Stimulated activated effector memory CD8-positive, alpha-beta T cell treated with anti-CD3 and anti-CD28 coated beads, Interleukin-12 subunit alpha, Interleukin-12 subunit beta, amount 100 ng/mL, for 72 hours (primary cell): Measurements from ENCODE around the gene CCDC171.

Source experiments
- ATAC-seq: fragments of 150-1000 bp; cut with Tn5 transposase; 2 replicates; pipeline ENCODE4 v1.10.0; 2021
- DNase-seq, 2 donors: peaks; one replicate each; pipeline ENCODE4 v3.0.0; 2021 to 2022; ENCODE audit warnings: low spot score in 2 of 2
- H3K27ac Mint-ChIP-seq: one replicate; pipeline ENCODE4 v1.8.0; 2022; ENCODE audit warnings: mild to moderate bottlenecking, mixed read lengths
- H3K36me3 Mint-ChIP-seq: one replicate; pipeline ENCODE4 v1.8.0; 2022; ENCODE audit warnings: mild to moderate bottlenecking, mixed read lengths
- H3K4me1 Mint-ChIP-seq: one replicate; pipeline ENCODE4 v1.8.0; 2022; ENCODE audit warnings: mixed read lengths
- H3K4me3 Mint-ChIP-seq: one replicate; pipeline ENCODE4 v1.8.0; 2022; ENCODE audit warnings: mild to moderate bottlenecking, mixed read lengths
- H3K9me3 Mint-ChIP-seq: one replicate; pipeline ENCODE4 v1.8.0; 2022; ENCODE audit warnings: mixed read lengths

CCDC171 gene

GRCh38 chr9:15999422-16000339, 446.8 kb downstream of the CCDC171 start:
- H3K36me3 Mint-ChIP-seq = no peaks in the 10 kb centered on the region
- ATAC-seq (peak; percentile 44), DNase-seq (no peak)
- H3K4me3 Mint-ChIP-seq = no peak overlapping the region
- no peaks in the 10 kb centered on the region for H3K4me1 Mint-ChIP-seq
- H3K9me3 Mint-ChIP-seq = peaks cover 14% of the 10 kb centered on the region
- H3K27ac Mint-ChIP-seq = no peak overlapping the region

DNA sequence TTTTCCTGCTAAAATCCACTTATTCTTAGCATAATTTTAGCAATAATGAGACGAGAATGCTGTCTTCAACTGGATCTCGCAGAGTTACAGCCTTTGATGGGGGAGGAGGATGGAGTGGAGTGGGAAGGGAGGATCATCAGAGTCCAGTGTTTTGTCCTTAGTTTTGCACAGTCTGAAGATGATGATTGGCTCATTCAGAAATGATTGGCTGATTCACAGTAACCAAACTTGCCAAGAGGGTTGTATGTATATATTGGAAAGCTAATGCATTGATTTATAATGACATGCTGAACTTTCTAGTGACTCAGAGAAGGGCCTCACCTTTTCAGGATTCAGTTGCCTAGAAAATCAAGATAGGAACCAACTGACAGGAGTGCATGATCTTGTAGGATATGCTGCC, 448.0 kb downstream of the CCDC171 start:
- Mint-ChIP-seq H3K4me3 (no peak overlapping the region), H3K4me1 (no peaks in the 10 kb centered on the region), H3K27ac (no peak overlapping the region), H3K9me3 (peaks cover 14% of the 10 kb centered on the region), H3K36me3 (no peaks in the 10 kb centered on the region)
- ATAC-seq = no peak
- DNase-seq = no peak

GRCh38 chr9:16001856-16002255, 449.0 kb downstream of the CCDC171 start:
- Mint-ChIP-seq H3K9me3 (peaks cover 12% of the 10 kb centered on the region), H3K27ac (no peak overlapping the region), H3K4me3 (no peak overlapping the region), H3K4me1 (no peaks in the 10 kb centered on the region), H3K36me3 (no peaks in the 10 kb centered on the region)
- DNase-seq (no peak), ATAC-seq (no peak)

DNA sequence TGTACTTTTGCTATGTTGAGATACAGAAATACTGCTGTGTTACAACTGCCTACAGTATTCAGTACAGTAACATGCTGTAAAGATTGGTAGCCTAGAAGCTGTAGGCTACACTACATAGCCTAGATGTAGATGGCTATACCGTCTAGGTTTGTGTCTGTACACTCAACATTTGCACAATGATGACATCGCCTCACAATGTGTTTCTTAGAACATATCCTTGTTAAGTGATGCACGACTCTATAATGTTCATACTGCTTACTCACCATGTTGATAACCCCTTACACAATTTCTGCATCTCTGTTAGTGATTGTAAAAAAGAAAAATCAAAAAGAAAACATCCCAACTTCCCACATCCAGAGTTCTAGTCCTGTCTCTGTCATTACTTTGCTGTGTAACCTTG, 450.0 kb downstream of the CCDC171 start:
- peaks cover 10% of the 10 kb centered on the region for H3K9me3 Mint-ChIP-seq

DNA sequence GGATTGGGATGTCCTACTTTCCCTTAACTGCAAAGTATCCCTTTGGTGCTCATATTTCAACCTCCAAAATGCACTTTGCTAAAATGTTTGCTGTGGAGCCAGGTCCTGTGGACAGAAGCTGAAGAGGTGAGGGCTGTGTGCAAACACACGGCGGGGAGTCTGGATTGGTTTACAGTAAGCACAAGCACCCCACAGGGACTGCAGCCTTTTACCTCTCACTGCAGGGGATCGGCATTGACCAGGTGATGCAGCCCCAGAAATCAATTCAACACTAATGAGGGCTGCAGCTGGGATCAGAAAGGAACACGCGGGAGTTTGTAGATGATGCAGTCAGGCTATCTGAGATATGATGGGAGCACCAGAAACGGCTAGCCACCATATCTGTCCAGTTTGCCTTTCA, 450.9 kb downstream of the CCDC171 start:
- no peak overlapping the region for H3K27ac Mint-ChIP-seq
- H3K4me1 Mint-ChIP-seq = no peaks in the 10 kb centered on the region
- no peak overlapping the region for H3K4me3 Mint-ChIP-seq
- no peaks in the 10 kb centered on the region for H3K36me3 Mint-ChIP-seq
- DNase-seq (no peak), ATAC-seq (no peak)
- H3K9me3 Mint-ChIP-seq = peaks cover 13% of the 10 kb centered on the region

More for the DNA sequence above, 450.0 kb downstream of the CCDC171 start:
- H3K4me1 Mint-ChIP-seq = no peaks in the 10 kb centered on the region
- H3K27ac Mint-ChIP-seq = no peak overlapping the region
- H3K4me3 Mint-ChIP-seq = no peak overlapping the region
- ATAC-seq (no peak), DNase-seq (no peak)
- no peaks in the 10 kb centered on the region for H3K36me3 Mint-ChIP-seq

- Mint-ChIP-seq H3K9me3 (peaks cover 9% of the 10 kb centered on the region), H3K4me3 (no peak overlapping the region), H3K27ac (no peak overlapping the region), H3K36me3 (no peaks in the 10 kb centered on the region), H3K4me1 (no peaks in the 10 kb centered on the region)
- no peak for ATAC-seq
- DNase-seq = no peak
Measured at GRCh38 chr9:16004613-16005012, 451.8 kb downstream of the CCDC171 start.

DNA sequence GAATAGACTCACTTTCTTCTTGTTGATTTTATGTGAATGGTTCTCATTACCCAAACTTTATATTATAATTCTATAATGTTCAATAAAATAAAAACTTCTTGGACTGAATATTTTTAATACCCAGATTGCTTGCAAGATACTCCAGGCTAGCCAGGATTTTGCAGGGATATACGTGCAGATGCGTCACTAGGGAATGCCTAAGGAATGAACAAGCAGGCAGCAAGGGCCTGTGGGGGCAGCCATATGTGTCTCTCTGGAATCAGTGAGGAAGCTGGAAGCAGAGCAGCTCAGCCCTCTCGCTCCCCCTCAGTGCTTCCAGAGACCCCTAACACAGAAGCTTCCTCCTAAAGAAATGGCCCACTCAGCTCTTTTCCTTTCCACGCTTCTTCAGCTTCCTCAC, 457.4 kb downstream of the CCDC171 start:
- DNase-seq = no peak
- ATAC-seq = no peak
- Mint-ChIP-seq H3K36me3 (no peaks in the 10 kb centered on the region), H3K4me1 (no peaks in the 10 kb centered on the region), H3K9me3 (peaks cover 15% of the 10 kb centered on the region), H3K27ac (no peak overlapping the region), H3K4me3 (no peak overlapping the region)

GRCh38 chr9:16012621-16013020, 459.8 kb downstream of the CCDC171 start:
- H3K36me3 Mint-ChIP-seq = no peaks in the 10 kb centered on the region

GRCh38 chr9:16013366-16013765, 460.5 kb downstream of the CCDC171 start:
- DNase-seq = no peak
- H3K9me3 Mint-ChIP-seq = peaks cover 14% of the 10 kb centered on the region
- no peaks in the 10 kb centered on the region for H3K36me3 Mint-ChIP-seq
- ATAC-seq = no peak
- no peak overlapping the region for H3K27ac Mint-ChIP-seq
- no peaks in the 10 kb centered on the region for H3K4me1 Mint-ChIP-seq
- H3K4me3 Mint-ChIP-seq = no peak overlapping the region

More at GRCh38 chr9:16012621-16013020, 459.8 kb downstream of the CCDC171 start:
- Mint-ChIP-seq H3K4me3 (no peak overlapping the region), H3K9me3 (peaks cover 18% of the 10 kb centered on the region), H3K4me1 (no peaks in the 10 kb centered on the region), H3K27ac (no peak overlapping the region)
- no peak for DNase-seq
- ATAC-seq = no peak

GRCh38 chr9:16013826-16014225, 461.0 kb downstream of the CCDC171 start:
- Mint-ChIP-seq H3K36me3 (no peaks in the 10 kb centered on the region), H3K9me3 (peaks cover 13% of the 10 kb centered on the region), H3K4me3 (no peak overlapping the region), H3K27ac (no peak overlapping the region), H3K4me1 (no peaks in the 10 kb centered on the region)
- no peak for DNase-seq
- ATAC-seq = no peak

- Mint-ChIP-seq H3K36me3 (no peaks in the 10 kb centered on the region), H3K4me3 (no peak overlapping the region), H3K9me3 (peaks cover 6% of the 10 kb centered on the region), H3K4me1 (no peaks in the 10 kb centered on the region), H3K27ac (no peak overlapping the region)
- DNase-seq (no peak), ATAC-seq (no peak)
Measured at GRCh38 chr9:16022228-16022627, 469.4 kb downstream of the CCDC171 start.

DNA sequence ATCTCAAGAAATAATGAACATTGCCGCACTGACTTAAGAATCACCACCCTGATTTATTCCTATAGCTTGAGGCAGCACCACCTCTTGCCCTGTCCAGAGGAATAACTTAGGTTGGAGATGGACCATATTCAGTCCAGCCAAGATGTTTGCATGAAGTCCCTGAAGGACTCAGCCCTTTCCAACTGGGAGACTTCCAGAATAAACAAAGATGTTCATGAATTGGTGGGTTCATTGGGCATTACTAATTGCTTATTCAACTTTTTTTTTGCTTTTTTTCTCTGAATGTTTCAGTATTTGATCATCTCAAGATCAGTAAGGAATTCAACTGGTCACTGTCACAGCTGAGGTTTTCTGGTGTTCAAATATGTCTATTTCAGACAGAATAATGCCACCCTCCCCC, 470.6 kb downstream of the CCDC171 start:
- Mint-ChIP-seq H3K36me3 (no peaks in the 10 kb centered on the region), H3K4me3 (no peak overlapping the region), H3K9me3 (peaks cover 6% of the 10 kb centered on the region), H3K27ac (no peak overlapping the region), H3K4me1 (no peaks in the 10 kb centered on the region)
- ATAC-seq (no peak), DNase-seq (no peak)
